Measurements from ENCODE around the gene CD44. TPM values are rescaled to one million over a fixed set of nuclear protein-coding genes. Genes with fewer than 3 reads are reported as not detected.

The CD44 gene
- total RNA-seq, 1 donor from 2014 or later, result 548 TPM

- DNase-seq, result no peak
- Histone ChIP-seq H3K4me1 (peaks cover 7% of the 10 kb centered on the region), H3K4me3 (no peak overlapping the region), H3K27me3 (no peaks in the 10 kb centered on the region), H3K9me3 (peaks cover 8% of the 10 kb centered on the region), H3K27ac (no peak overlapping the region), H3K36me3 (peaks cover 38% of the 10 kb centered on the region)
- no peak for TF ChIP-seq CTCF (IDR thresholded peaks at IDR 0.05)
- intact Hi-C loops (cut with DNase I), result no loop called here
- ATAC-seq, result no peak
These were observed 68.8 kb downstream of the CD44 start for GRCh38 chr11:35207471-35208403.

GRCh38 chr11:35208795-35209194 lies 69.8 kb downstream of the CD44 start:
- Histone ChIP-seq H3K4me1 (peaks cover 8% of the 10 kb centered on the region), H3K4me3 (no peak overlapping the region), H3K36me3 (peaks cover 38% of the 10 kb centered on the region), H3K9me3 (peaks cover 8% of the 10 kb centered on the region), H3K27ac (no peak overlapping the region), H3K27me3 (no peaks in the 10 kb centered on the region)
- no peak for TF ChIP-seq CTCF (IDR thresholded peaks at IDR 0.05)
- ATAC-seq (no peak), DNase-seq (no peak)
- intact Hi-C loops (cut with DNase I), result no loop called here

GRCh38 chr11:35210876-35211546 lies 72.0 kb downstream of the CD44 start:
- ATAC-seq, result peak; percentile 41
- Histone ChIP-seq H3K36me3 (peaks cover 35% of the 10 kb centered on the region), H3K27me3 (no peaks in the 10 kb centered on the region), H3K4me1 (peaks cover 8% of the 10 kb centered on the region), H3K9me3 (peaks cover 8% of the 10 kb centered on the region), H3K4me3 (no peak overlapping the region), H3K27ac (no peak overlapping the region)
- no peak for TF ChIP-seq CTCF (IDR thresholded peaks at IDR 0.05)
- no peak for DNase-seq
- intact Hi-C loops (cut with DNase I), result no loop called here

- peak; percentile 37 for ATAC-seq
- Histone ChIP-seq H3K4me1 (peaks cover 8% of the 10 kb centered on the region), H3K27me3 (no peaks in the 10 kb centered on the region), H3K9me3 (peaks cover 8% of the 10 kb centered on the region), H3K4me3 (no peak overlapping the region), H3K27ac (peak overlapping the region; percentile 79), H3K36me3 (peaks cover 41% of the 10 kb centered on the region)
- DNase-seq, result no peak
- TF ChIP-seq CTCF (IDR thresholded peaks at IDR 0.05), result no peak
- intact Hi-C loops (cut with DNase I), result no loop called here
These were observed 73.0 kb downstream of the CD44 start for GRCh38 chr11:35211952-35212351.

- no peak for TF ChIP-seq CTCF (IDR thresholded peaks at IDR 0.05)
- DNase-seq (no peak), ATAC-seq (no peak)
- intact Hi-C loops (cut with DNase I), result no loop called here
- H3K4me1 ChIP-seq, result peaks cover 8% of the 10 kb centered on the region
- peaks cover 51% of the 10 kb centered on the region for H3K36me3 ChIP-seq
- H3K4me3 ChIP-seq, result no peak overlapping the region
- H3K27ac ChIP-seq, result peak overlapping the region; percentile 19
- H3K9me3 ChIP-seq, result peaks cover 8% of the 10 kb centered on the region
- H3K27me3 ChIP-seq, result no peaks in the 10 kb centered on the region
These were observed 75.3 kb downstream of the CD44 start for GRCh38 chr11:35214226-35214770.

Measured in upper lobe of right lung (tissue), 1 donor.